WTC11 (cell line): ENCODE measurements around the gene SMIM22. TPM values are rescaled to one million over a fixed set of nuclear protein-coding genes. Genes with fewer than 3 reads are reported as not detected.

Experiments used
- ATAC-seq: fragments of 200-7000 bp; cut with Tn5 transposase; 2 replicates; pipeline ENCODE4 v1.10.0; 2021; ENCODE audit warnings: mild to moderate bottlenecking, moderate library complexity
- CTCF ChIA-PET: fragments of 300-600 bp; sonication (Branson Sonifier 250); formaldehyde crosslinking; loops from one replicate; lab custom pipeline; 2021; ENCODE audit warnings: antibody characterized with exemption; lab: Charles Lee
- POLR2A ChIA-PET: fragments of 350-600 bp; sonication (Branson Sonifier 250); formaldehyde crosslinking; loops from one replicate; lab custom pipeline; 2021; ENCODE audit warnings: antibody characterized with exemption; lab: Charles Lee
- DNase-seq: peaks from one replicate; pipeline ENCODE4 v3.0.0; 2021; ENCODE audit warnings: low spot score
- H3K27ac Mint-ChIP-seq: 2 replicates; pipeline ENCODE4 v1.8.0; 2021; ENCODE audit warnings: mixed read lengths
- H3K27me3 Mint-ChIP-seq: 2 replicates; pipeline ENCODE4 v1.8.0; 2021; ENCODE audit warnings: low read depth, mild to moderate bottlenecking, moderate library complexity, mixed read lengths
- H3K36me3 Mint-ChIP-seq: 2 replicates; pipeline ENCODE4 v1.8.0; 2021; ENCODE audit warnings: mixed read lengths
- H3K4me1 Mint-ChIP-seq: 2 replicates; pipeline ENCODE4 v1.8.0; 2022; ENCODE audit warnings: mixed read lengths
- H3K4me3 Mint-ChIP-seq: 2 replicates; pipeline ENCODE4 v1.8.0; 2021; ENCODE audit warnings: mild to moderate bottlenecking, moderate library complexity, mixed read lengths
- H3K9me3 Mint-ChIP-seq: 2 replicates; pipeline ENCODE4 v1.8.0; 2021; ENCODE audit warnings: mixed read lengths
- ARID4B ChIP-seq: sonication (generic); formaldehyde crosslinking; IDR thresholded peaks from 2 replicates; pipeline ENCODE4 v1.8.0; 2023; ENCODE audit warnings: missing genetic modification reagents, mild to moderate bottlenecking, borderline replicate concordance
- ATF3 ChIP-seq: sonication (generic); formaldehyde crosslinking; conservative IDR thresholded peaks from 2 replicates; pipeline ENCODE4 v1.8.1; 2022; ENCODE audit warnings: mild to moderate bottlenecking, missing genetic modification reagents
- CBFB ChIP-seq: sonication (generic); formaldehyde crosslinking; IDR thresholded peaks from 2 replicates; pipeline ENCODE4 v1.8.1; 2022; ENCODE audit warnings: mild to moderate bottlenecking, low read depth, missing genetic modification reagents
- E2F5 ChIP-seq: sonication (generic); formaldehyde crosslinking; IDR thresholded peaks from 2 replicates; pipeline ENCODE4 v1.8.1; 2022; ENCODE audit warnings: mild to moderate bottlenecking, moderate library complexity, missing genetic modification reagents
- EMX1 ChIP-seq: fragments of 250-450 bp; sonication (Bioruptor Pico); IDR thresholded peaks from 2 replicates; pipeline ENCODE4 v1.8.0; 2021; ENCODE audit warnings: mild to moderate bottlenecking
- FOXK1 ChIP-seq: sonication (generic); formaldehyde crosslinking; IDR thresholded peaks from 2 replicates; pipeline ENCODE4 v1.8.0; 2022; ENCODE audit warnings: mild to moderate bottlenecking, moderate library complexity, missing genetic modification reagents
- FOXP4 ChIP-seq: sonication (generic); formaldehyde crosslinking; IDR thresholded peaks from 2 replicates; pipeline ENCODE4 v1.8.0; 2022; ENCODE audit warnings: mild to moderate bottlenecking, missing genetic modification reagents
- GABPB1 ChIP-seq: sonication (generic); formaldehyde crosslinking; IDR thresholded peaks from 2 replicates; pipeline ENCODE4 v1.8.1; 2023; ENCODE audit warnings: mild to moderate bottlenecking, missing genetic modification reagents
- GRHL2 ChIP-seq: fragments of 250-450 bp; sonication (Bioruptor Pico); IDR thresholded peaks from 2 replicates; pipeline ENCODE4 v1.8.0; 2022; ENCODE audit warnings: mild to moderate bottlenecking, moderate library complexity; ENCODE audit not compliant: insufficient replicate concordance, severe bottlenecking
- GTF2I ChIP-seq: fragments of 250-450 bp; sonication (Bioruptor Pico); conservative IDR thresholded peaks from 2 replicates; pipeline ENCODE4 v1.4.0; 2021; ENCODE audit warnings: mild to moderate bottlenecking
- HMGXB4 ChIP-seq: sonication (generic); formaldehyde crosslinking; IDR thresholded peaks from 2 replicates; pipeline ENCODE4 v1.8.1; 2023; ENCODE audit warnings: mild to moderate bottlenecking, moderate library complexity, missing genetic modification reagents
- JAZF1 ChIP-seq: fragments of 250-450 bp; sonication (Bioruptor Pico); IDR thresholded peaks from 2 replicates; pipeline ENCODE4 v1.9.0; 2021; ENCODE audit warnings: moderate library complexity, mild to moderate bottlenecking, inconsistent platforms
- MYBL2 ChIP-seq: sonication (generic); formaldehyde crosslinking; IDR thresholded peaks from 2 replicates; pipeline ENCODE4 v1.8.1; 2023; ENCODE audit warnings: mild to moderate bottlenecking, moderate library complexity, missing genetic modification reagents
- NFYB ChIP-seq: sonication (generic); formaldehyde crosslinking; conservative IDR thresholded peaks from 2 replicates; pipeline ENCODE4 v1.8.0; 2022; ENCODE audit warnings: low read depth, missing genetic modification reagents
- SP1 ChIP-seq: sonication (generic); formaldehyde crosslinking; conservative IDR thresholded peaks from 2 replicates; pipeline ENCODE4 v1.8.1; 2022; ENCODE audit warnings: missing genetic modification reagents
- TCF7 ChIP-seq: sonication (generic); formaldehyde crosslinking; IDR thresholded peaks from 2 replicates; pipeline ENCODE4 v1.8.0; 2022; ENCODE audit warnings: mild to moderate bottlenecking, low read depth, missing genetic modification reagents, moderate library complexity
- ZBTB21 ChIP-seq: sonication (generic); formaldehyde crosslinking; IDR thresholded peaks from 2 replicates; pipeline ENCODE4 v1.8.1; 2023; ENCODE audit warnings: mild to moderate bottlenecking, missing genetic modification reagents, borderline replicate concordance
- ZNF281 ChIP-seq: sonication (generic); formaldehyde crosslinking; IDR thresholded peaks from 2 replicates; pipeline ENCODE4 v1.8.0; 2023; ENCODE audit warnings: mild to moderate bottlenecking, missing genetic modification reagents
- ZNF396 ChIP-seq: fragments of 250-450 bp; sonication (Bioruptor Pico); IDR thresholded peaks from 2 replicates; pipeline ENCODE4 v1.8.0; 2021; ENCODE audit warnings: mild to moderate bottlenecking, moderate library complexity, borderline replicate concordance
- ZNF416 ChIP-seq: fragments of 250-450 bp; sonication (Bioruptor Pico); IDR thresholded peaks from 2 replicates; pipeline ENCODE4 v1.9.0; 2021; ENCODE audit warnings: mild to moderate bottlenecking, inconsistent platforms
- ZSCAN18 ChIP-seq: fragments of 250-450 bp; sonication (Bioruptor Pico); IDR thresholded peaks from 2 replicates; pipeline ENCODE4 v2.1.2; 2022; ENCODE audit warnings: mild to moderate bottlenecking, moderate library complexity
- total RNA-seq: library from RNA; stranded (reverse); gene quantifications from 3 replicates; pipeline ENCODE4 v1.2.3, GENCODE V29; 2021

SMIM22 gene
- total RNA-seq, 1 experiment from 2014 or later = not detected

GRCh38 chr16:4766875-4767628 is 28.1 kb upstream of the SMIM22 start, which contains the start of gene ZNF500:
Gene ZNF500 (minus strand): TSS chr16:4767162. CDS start chr16:4765978, 1,184 bp downstream.
- CTCF ChIA-PET = interaction anchor here (1.1 kb wide), 1 partner anchor 33 kb away, joined by 3 read pairs; the partner anchor contains the start of genes ANKS3 and DNAAF8
- ATAC-seq (peak; percentile 90), DNase-seq (peak; percentile 100)
- H3K27ac Mint-ChIP-seq = peak within 1 kb of the TSS; percentile 94
- no peaks in the 10 kb centered on the region for H3K9me3 Mint-ChIP-seq
- H3K4me3 Mint-ChIP-seq = peak within 1 kb of the TSS; percentile 86
- H3K4me1 Mint-ChIP-seq = peaks cover 17% of the 10 kb centered on the region
- H3K36me3 Mint-ChIP-seq = peaks cover 9% of the 10 kb centered on the region
- POLR2A ChIA-PET = interaction anchor here (0.6 to 3.1 kb wide), 2 partner anchors 23 to 36 kb away, joined by 3 to 16 read pairs; partner anchors contain the start of gene ROGDI
- H3K27me3 Mint-ChIP-seq = no peaks in the 10 kb centered on the region
- TF ChIP-seq CBFB (CRISPR knock-in tag) (peak; percentile 80; the same call in 1 of the 2 replicates), ZNF396 (no peak), ARID4B (CRISPR knock-in tag) (peak; percentile 78; the same call in 1 of the 2 replicates), HMGXB4 (CRISPR knock-in tag) (peak; percentile 63; the same call in 1 of the 2 replicates), ZBTB21 (CRISPR knock-in tag) (no peak), GRHL2 (CRISPR knock-in tag) (no peak), E2F5 (no peak), SP1 (CRISPR knock-in tag) (peak; percentile 100), ZNF281 (CRISPR knock-in tag) (peak; percentile 43; the same call in 1 of the 2 replicates), MYBL2 (CRISPR knock-in tag) (peak; percentile 14; the same call in 1 of the 2 replicates), GTF2I (CRISPR knock-in tag) (no peak), GABPB1 (CRISPR knock-in tag) (peak; percentile 71), FOXP4 (CRISPR knock-in tag) (peak; percentile 81), TCF7 (CRISPR knock-in tag) (no peak), EMX1 (CRISPR knock-in tag) (no peak), FOXK1 (peak; percentile 96), NFYB (CRISPR knock-in tag) (peak; percentile 77), JAZF1 (CRISPR knock-in tag) (no peak), ATF3 (no peak), ZNF416 (no peak), ZSCAN18 (CRISPR knock-in tag) (no peak)
